Measurements from ENCODE around the gene IL1F10.

Gene IL1F10

DNA sequence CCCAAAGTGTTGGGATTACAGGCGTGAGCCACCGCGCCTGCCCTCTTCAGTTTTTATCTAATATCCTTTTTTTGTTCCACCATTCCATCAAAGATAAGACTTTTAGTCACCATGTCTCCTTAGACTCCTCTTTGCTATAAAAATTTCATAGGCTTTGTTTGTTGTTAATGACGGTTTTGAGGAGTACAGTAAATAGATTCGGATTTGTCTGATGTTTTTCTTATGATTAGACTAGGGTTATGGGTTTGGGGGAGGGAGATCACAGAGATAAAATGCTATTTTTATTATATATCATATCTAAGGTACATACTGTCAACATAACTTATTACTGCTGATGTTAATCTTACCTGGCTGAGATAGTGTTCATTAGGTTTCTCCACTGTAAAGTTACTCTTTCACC lies 21.3 kb upstream of the IL1F10 start:
- Histone ChIP-seq H3K27me3 (ENCODE audit: control insufficient read depth, insufficient read depth, low read length) (no peaks in the 10 kb centered on the region), H3K4me2 (ENCODE audit: low read length) (no peak overlapping the region), H3K9me3 (ENCODE audit: control insufficient read depth, low read length) (no peaks in the 10 kb centered on the region), H3K36me3 (ENCODE audit: control insufficient read depth, insufficient read depth, low read length) (no peaks in the 10 kb centered on the region), H2AFZ (no peak overlapping the region), H3K9ac (no peak overlapping the region), H3K4me1 (no peaks in the 10 kb centered on the region), H3K79me2 (no peaks in the 10 kb centered on the region), H3K27ac (no peak overlapping the region), H3K4me3 (ENCODE audit: low read depth, low read length) (no peak overlapping the region)
- TF ChIP-seq CTCF (IDR thresholded peaks at IDR 0.05): no peak

- H3K36me3 ChIP-seq (ENCODE audit: control insufficient read depth, insufficient read depth, low read length): no peaks in the 10 kb centered on the region
- H3K9me3 ChIP-seq (ENCODE audit: control insufficient read depth, low read length): no peaks in the 10 kb centered on the region
- H3K4me2 ChIP-seq (ENCODE audit: low read length): no peak overlapping the region
- H3K27me3 ChIP-seq (ENCODE audit: control insufficient read depth, insufficient read depth, low read length): no peaks in the 10 kb centered on the region
- no peak overlapping the region for H3K27ac ChIP-seq
- no peak overlapping the region for H3K4me3 ChIP-seq (ENCODE audit: low read depth, low read length)
- no peak for TF ChIP-seq CTCF (IDR thresholded peaks at IDR 0.05)
- H3K4me1 ChIP-seq: no peaks in the 10 kb centered on the region
- no peak overlapping the region for H2AFZ ChIP-seq
- H3K79me2 ChIP-seq: no peaks in the 10 kb centered on the region
- H3K9ac ChIP-seq: no peak overlapping the region
Measured at GRCh38 chr2:113050921-113051895, 16.6 kb upstream of the IL1F10 start.

- Histone ChIP-seq H2AFZ (no peak within 1 kb of the TSS), H3K4me2 (ENCODE audit: low read length) (no peak within 1 kb of the TSS), H3K9me3 (ENCODE audit: control insufficient read depth, low read length) (no peaks in the 10 kb centered on the region), H3K36me3 (ENCODE audit: control insufficient read depth, insufficient read depth, low read length) (no peaks in the 10 kb centered on the region), H3K4me1 (no peaks in the 10 kb centered on the region), H3K9ac (no peak within 1 kb of the TSS), H3K79me2 (no peaks in the 10 kb centered on the region), H3K4me3 (ENCODE audit: low read depth, low read length) (no peak within 1 kb of the TSS), H3K27ac (no peak within 1 kb of the TSS), H3K27me3 (ENCODE audit: control insufficient read depth, insufficient read depth, low read length) (no peaks in the 10 kb centered on the region)
- no peak for TF ChIP-seq CTCF (IDR thresholded peaks at IDR 0.05)
Measured at GRCh38 chr2:113052396-113052917, 15.3 kb upstream of the IL1F10 start, which contains the start of gene IL36B. TSS of gene IL36B (minus strand) at chr2:113052867.

GRCh38 chr2:113053666-113054065 lies 14.1 kb upstream of the IL1F10 start:
- Histone ChIP-seq H3K27ac (no peak overlapping the region), H3K79me2 (no peaks in the 10 kb centered on the region), H3K4me3 (ENCODE audit: low read depth, low read length) (no peak overlapping the region), H3K4me1 (no peaks in the 10 kb centered on the region), H3K36me3 (ENCODE audit: control insufficient read depth, insufficient read depth, low read length) (no peaks in the 10 kb centered on the region), H3K9me3 (ENCODE audit: control insufficient read depth, low read length) (no peaks in the 10 kb centered on the region), H3K9ac (no peak overlapping the region), H3K4me2 (ENCODE audit: low read length) (no peak overlapping the region), H2AFZ (no peak overlapping the region), H3K27me3 (ENCODE audit: control insufficient read depth, insufficient read depth, low read length) (no peaks in the 10 kb centered on the region)
- TF ChIP-seq CTCF (IDR thresholded peaks at IDR 0.05): no peak

All from parathyroid adenoma (tissue), 2 donors.